Caco-2 (cell line): ENCODE results near the gene BTBD6. TPM values are rescaled to one million over a fixed set of nuclear protein-coding genes. Genes with fewer than 3 reads are reported as not detected.

Experiments used
- BruUV-seq: library from RNA; stranded (reverse); fragments of 400-500 nt; replicated peaks from 2 replicates; lab custom pipeline; 2021; lab: Mats Ljungman, UMichigan
- CTCF ChIA-PET: fragments of 300-600 bp; sonication (Branson Sonifier 250); formaldehyde crosslinking; loops from one replicate; lab custom pipeline; 2022; ENCODE audit warnings: antibody characterized with exemption; lab: Charles Lee
- POLR2A ChIA-PET: fragments of 300-600 bp; sonication (Branson Sonifier 250); formaldehyde crosslinking; loops from one replicate; lab custom pipeline; 2022; ENCODE audit warnings: antibody characterized with exemption; lab: Charles Lee
- DNase-seq, 2 experiments: peaks; one replicate each; pipeline versions ENCODE4 v3.0.0 to v3.0.0-alpha.2; 2020 to 2022
- H3K27me3 ChIP-seq: replicated peaks from 2 replicates; pipeline ENCODE4 v1.6.0; 2011; ENCODE audit warnings: low read length; ENCODE audit not compliant: control insufficient read depth, insufficient read depth
- H3K36me3 ChIP-seq: 2 replicates; pipeline ENCODE4 v1.5.1; 2011; ENCODE audit warnings: low read length; ENCODE audit not compliant: control insufficient read depth, insufficient read depth
- H3K4me1 ChIP-seq: fragments of 250-450 bp; sonication (Bioruptor Pico); 2 replicates; pipeline ENCODE4 v1.5.1; 2020; ENCODE audit warnings: mild to moderate bottlenecking
- H3K4me3 ChIP-seq: 2 replicates; pipeline ENCODE4 v1.5.1; 2011; ENCODE audit warnings: low read depth, mild to moderate bottlenecking, control low read depth, low read length
- H3K9me3 ChIP-seq: fragments of 250-450 bp; sonication (Bioruptor Pico); 2 replicates; pipeline ENCODE4 v1.5.1; 2020; ENCODE audit warnings: mild to moderate bottlenecking, moderate library complexity
- H3K27ac Mint-ChIP-seq: one replicate; pipeline ENCODE4 v1.8.0; 2022; ENCODE audit warnings: mixed read lengths; ENCODE audit not compliant: unreplicated experiment
- H3K27me3 Mint-ChIP-seq: one replicate; pipeline ENCODE4 v1.8.0; 2022; ENCODE audit warnings: mixed read lengths; ENCODE audit not compliant: insufficient read depth, unreplicated experiment
- H3K36me3 Mint-ChIP-seq: one replicate; pipeline ENCODE4 v1.8.0; 2022; ENCODE audit warnings: mild to moderate bottlenecking, mixed read lengths; ENCODE audit not compliant: insufficient read depth, unreplicated experiment
- H3K4me1 Mint-ChIP-seq: one replicate; pipeline ENCODE4 v1.8.0; 2022; ENCODE audit warnings: low read depth, mixed read lengths; ENCODE audit not compliant: unreplicated experiment
- H3K4me3 Mint-ChIP-seq: one replicate; pipeline ENCODE4 v1.8.0; 2022; ENCODE audit warnings: mild to moderate bottlenecking, moderate library complexity, mixed read lengths; ENCODE audit not compliant: unreplicated experiment
- H3K9me3 Mint-ChIP-seq: one replicate; pipeline ENCODE4 v1.8.0; 2022; ENCODE audit warnings: mixed read lengths; ENCODE audit not compliant: unreplicated experiment
- CTCF ChIP-seq, 2 experiments: fragments of 200-600 bp in 1 of 2; IDR thresholded peaks; 1 replicate in 1 of 2; 2 replicates in 1 of 2; pipeline versions ENCODE4 v1.5.1 to v1.8.0; 2011 to 2022; ENCODE audit warnings: antibody characterized with exemption in 1 of 2, control low read depth in 1 of 2, inconsistent platforms in 1 of 2, low read depth in 1 of 2, low read length in 1 of 2, mild to moderate bottlenecking in 1 of 2, moderate library complexity in 1 of 2; ENCODE audit not compliant: insufficient read depth in 1 of 2, severe bottlenecking in 1 of 2, unreplicated experiment in 1 of 2
- intact Hi-C: fragments of 100-400 bp; cut with micrococcal nuclease; formaldehyde crosslinking; loops from one replicate; pipeline ENCODE4 v1.10.0; 2022; ENCODE audit not compliant: unreplicated experiment
- total RNA-seq: library from RNA; stranded (reverse); gene quantifications from 2 replicates; pipeline ENCODE4 v1.2.3, GENCODE V29; 2022

The BTBD6 gene
- total RNA-seq, 1 experiment from 2014 or later, result 25.3 TPM

DNA sequence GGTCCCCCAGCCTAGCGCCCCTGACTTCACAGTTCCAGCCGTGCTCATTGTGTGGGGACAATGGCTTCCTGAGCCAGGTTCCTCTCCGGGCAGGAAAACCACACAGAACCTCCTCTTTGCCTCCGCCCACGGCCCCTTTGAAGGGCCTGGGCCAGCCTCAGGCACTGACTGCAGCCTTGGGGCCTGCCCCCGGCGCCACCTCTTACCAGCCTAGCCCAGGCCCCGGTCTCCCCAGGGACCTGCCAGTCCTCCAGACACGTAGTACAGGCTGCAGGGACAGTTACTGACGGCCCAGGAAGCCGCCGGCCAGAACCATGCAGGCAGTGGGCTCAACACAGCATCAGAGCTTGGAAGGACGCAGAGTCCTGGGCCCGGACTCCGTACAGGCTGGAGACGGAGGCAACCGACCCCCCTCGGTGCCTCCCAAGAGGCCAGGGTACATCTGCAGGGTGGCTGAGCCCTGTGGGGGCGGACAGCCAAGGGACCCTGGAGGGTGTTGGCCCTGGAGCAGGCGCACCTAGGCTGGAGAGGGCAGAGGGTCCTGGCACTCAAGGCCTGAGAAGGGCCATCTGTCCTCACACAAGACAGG lies 46.3 kb upstream of the BTBD6 start:
- CTCF ChIA-PET, result interaction anchor here (1.2 to 1.5 kb wide), 4 partner anchors 20 to 169 kb away, joined by 3 to 6 read pairs (median 4); partner anchors contain the start of gene BTBD6
- Mint-ChIP-seq H3K36me3 (peaks cover 45% of the 10 kb centered on the region), H3K27me3 (peaks cover 4% of the 10 kb centered on the region), H3K4me1 (peaks cover 6% of the 10 kb centered on the region), H3K4me3 (no peak overlapping the region), H3K9me3 (no peaks in the 10 kb centered on the region), H3K27ac (no peak overlapping the region)
- intact Hi-C loops, result loop anchor here (2.0 kb wide), 1 partner anchor 79 kb away; no protein-coding TSS in a partner anchor
- no TSS peak for BruUV-seq
- no peak for DNase-seq
- H3K36me3 ChIP-seq, result no peaks in the 10 kb centered on the region
- H3K4me3 ChIP-seq, result no peak overlapping the region
- no peak for TF ChIP-seq CTCF (IDR thresholded peaks at IDR 0.05; ENCODE audit: insufficient read depth in 1 of 2, low read depth in 1 of 2, low read length in 1 of 2, severe bottlenecking in 1 of 2, unreplicated experiment in 1 of 2)
- H3K27me3 ChIP-seq, result no peaks in the 10 kb centered on the region
- 0 out of 2 replicates have a peak, but pooled peaks cover 3% of the 10 kb centered on the region for H3K4me1 ChIP-seq
- POLR2A ChIA-PET, result no interaction called here
- no peaks in the 10 kb centered on the region for H3K9me3 ChIP-seq

DNA sequence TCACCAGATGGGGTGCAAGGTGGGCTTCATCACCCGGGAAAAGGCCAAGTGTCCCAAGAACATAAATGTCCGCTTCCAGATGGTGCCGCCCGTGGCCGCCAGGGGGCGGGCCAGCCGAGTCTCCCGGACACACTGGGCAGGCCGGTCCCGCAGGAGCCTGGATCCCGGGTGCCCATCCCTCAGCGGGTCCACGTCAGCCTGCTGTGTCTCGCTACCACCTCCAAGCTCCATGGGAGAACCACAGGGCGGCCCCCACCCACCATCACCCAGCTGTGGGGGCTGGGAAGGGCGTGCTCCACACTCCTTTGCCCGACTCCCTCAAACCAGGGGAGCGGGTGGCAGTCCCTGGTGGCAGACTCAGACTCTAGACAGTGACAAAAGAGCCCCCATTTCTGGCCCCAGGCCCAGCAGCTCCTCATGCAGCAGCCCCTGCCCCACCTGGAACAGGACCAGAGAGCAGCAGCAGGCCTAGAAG lies 45.2 kb upstream of the BTBD6 start:
- Histone ChIP-seq H3K9me3 (no peaks in the 10 kb centered on the region), H3K36me3 (no peaks in the 10 kb centered on the region), H3K27me3 (no peaks in the 10 kb centered on the region), H3K4me3 (no peak overlapping the region), H3K4me1 (0 out of 2 replicates have a peak, but pooled peaks cover 3% of the 10 kb centered on the region)
- no peak overlapping the region for H3K27ac Mint-ChIP-seq
- H3K27me3 Mint-ChIP-seq, result peaks cover 4% of the 10 kb centered on the region
- H3K36me3 Mint-ChIP-seq, result peaks cover 45% of the 10 kb centered on the region
- TF ChIP-seq CTCF (IDR thresholded peaks at IDR 0.05; ENCODE audit: insufficient read depth in 1 of 2, low read depth in 1 of 2, low read length in 1 of 2, severe bottlenecking in 1 of 2, unreplicated experiment in 1 of 2), result peak; percentile 91 to 93
- ChIA-PET CTCF (interaction anchor here (2.4 kb wide), 1 partner anchor 149 kb away, joined by 11 read pairs; no protein-coding TSS in a partner anchor), POLR2A (no interaction called here)
- intact Hi-C loops, result loop anchor here (1.0 to 2.0 kb wide), 3 partner anchors 78 to 149 kb away; no protein-coding TSS in a partner anchor
- BruUV-seq, result no TSS peak
- DNase-seq, result peak; percentile 74 to 87
- no peak overlapping the region for H3K4me3 Mint-ChIP-seq
- no peaks in the 10 kb centered on the region for H3K9me3 Mint-ChIP-seq
- H3K4me1 Mint-ChIP-seq, result peaks cover 6% of the 10 kb centered on the region

DNA sequence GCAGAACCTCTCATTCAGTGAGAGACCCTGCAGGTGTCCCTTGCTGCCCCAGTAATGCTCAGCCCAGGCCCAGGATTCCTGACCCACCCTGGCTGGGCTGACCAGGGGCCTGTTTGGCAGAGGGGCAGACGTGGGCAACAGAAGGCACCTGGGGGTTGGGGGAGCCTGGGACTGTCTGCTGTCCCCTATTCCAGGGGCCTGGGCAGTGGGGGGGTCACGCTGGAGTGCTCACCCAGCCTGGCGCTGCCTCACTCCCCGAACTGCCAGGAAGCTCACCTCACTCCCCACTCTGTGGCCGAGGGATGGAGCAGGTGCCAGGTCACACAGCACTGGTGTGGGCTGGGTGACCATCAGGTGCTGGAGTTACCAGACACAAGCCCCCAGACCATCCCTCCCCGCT lies 44.6 kb upstream of the BTBD6 start:
- Histone ChIP-seq H3K36me3 (no peaks in the 10 kb centered on the region), H3K4me1 (0 out of 2 replicates have a peak, but pooled peaks cover 3% of the 10 kb centered on the region), H3K9me3 (no peaks in the 10 kb centered on the region), H3K27me3 (no peaks in the 10 kb centered on the region), H3K4me3 (no peak overlapping the region)
- Mint-ChIP-seq H3K27me3 (peaks cover 4% of the 10 kb centered on the region), H3K36me3 (peaks cover 50% of the 10 kb centered on the region), H3K4me3 (no peak overlapping the region), H3K4me1 (peaks cover 6% of the 10 kb centered on the region), H3K9me3 (no peaks in the 10 kb centered on the region), H3K27ac (no peak overlapping the region)
- ChIA-PET POLR2A (no interaction called here), CTCF (interaction anchor here (2.4 kb wide), 1 partner anchor 148 kb away, joined by 11 read pairs; no protein-coding TSS in a partner anchor)
- no TSS peak for BruUV-seq
- intact Hi-C loops, result loop anchor here (1.0 to 2.0 kb wide), 3 partner anchors 77 to 149 kb away; no protein-coding TSS in a partner anchor
- DNase-seq, result no peak
- no peak for TF ChIP-seq CTCF (IDR thresholded peaks at IDR 0.05; ENCODE audit: insufficient read depth in 1 of 2, low read depth in 1 of 2, low read length in 1 of 2, severe bottlenecking in 1 of 2, unreplicated experiment in 1 of 2)
